Neural cell (in vitro differentiated cells): ENCODE data around the gene ISCU. TPM values are rescaled to one million over a fixed set of nuclear protein-coding genes. Genes with fewer than 3 reads are reported as not detected.
"Not testable (repeated sequence)": the region's sequence is repeated elsewhere in the genome, so short reads cannot be mapped to it uniquely, and the experiment has no call there.

Source experiments
- H2AFZ ChIP-seq: fragments of 200-600, 300-800 bp; sonication (generic), shearing (Covaris generic); 2 replicates; pipeline ENCODE4 v1.6.0; 2014; ENCODE audit warnings: low read depth, mild to moderate bottlenecking, antibody characterized with exemption, low read length, moderate library complexity
- H3F3A ChIP-seq: fragments of 200-600 bp; shearing (Covaris generic); 2 replicates; pipeline ENCODE4 v1.6.1; 2016; ENCODE audit warnings: mild to moderate bottlenecking, moderate library complexity, mixed read lengths, antibody characterized with exemption, low read length; ENCODE audit not compliant: insufficient read depth, poor library complexity, severe bottlenecking
- H3K27ac ChIP-seq: fragments of 200-600, 300-800 bp; sonication (generic), shearing (Covaris generic); 2 replicates; pipeline ENCODE4 v1.5.1; 2014; ENCODE audit warnings: mild to moderate bottlenecking, low read length, moderate library complexity
- H3K27me3 ChIP-seq: fragments of 300-800, 200-600 bp; sonication (generic), shearing (Covaris generic); 2 replicates; pipeline ENCODE4 v1.6.0; 2014; ENCODE audit warnings: mild to moderate bottlenecking, low read depth, low read length, moderate library complexity; ENCODE audit not compliant: insufficient read depth
- H3K36me3 ChIP-seq: fragments of 300-800, 200-600 bp; sonication (generic), shearing (Covaris generic); 2 replicates; pipeline ENCODE4 v1.5.1; 2014; ENCODE audit warnings: mild to moderate bottlenecking, antibody characterized with exemption, low read length, moderate library complexity; ENCODE audit not compliant: insufficient read depth
- H3K4me2 ChIP-seq: fragments of 300-800, 200-600 bp; sonication (generic), shearing (Covaris generic); 2 replicates; pipeline ENCODE4 v1.6.0; 2014; ENCODE audit warnings: mild to moderate bottlenecking, low read length
- H3K4me3 ChIP-seq: fragments of 300-800, 200-600 bp; sonication (generic), shearing (Covaris generic); 2 replicates; pipeline ENCODE4 v1.5.1; 2014; ENCODE audit warnings: mild to moderate bottlenecking, low read length, moderate library complexity
- H3K79me2 ChIP-seq: fragments of 200-600 bp; shearing (Covaris generic); replicated peaks from 2 replicates; pipeline ENCODE4 v1.6.0; 2014; ENCODE audit warnings: mild to moderate bottlenecking, low read length, moderate library complexity; ENCODE audit not compliant: insufficient read depth
- H3K9ac ChIP-seq: fragments of 300-800, 200-600 bp; sonication (generic), shearing (Covaris generic); 2 replicates; pipeline ENCODE4 v1.6.1; 2016; ENCODE audit warnings: mild to moderate bottlenecking, low read length, mixed read lengths
- H3K9me2 ChIP-seq: fragments of 200-600 bp; shearing (Covaris generic); 2 replicates; pipeline ENCODE4 v1.6.1; 2016; ENCODE audit warnings: mild to moderate bottlenecking, low read length, mixed read lengths; ENCODE audit not compliant: insufficient read depth
- H3K9me3 ChIP-seq: fragments of 200-600, 300-800 bp; sonication (generic), shearing (Covaris generic); 2 replicates; pipeline ENCODE4 v1.6.1; 2016; ENCODE audit warnings: mild to moderate bottlenecking, mixed run types, low read length, moderate library complexity, mixed read lengths
- H4K20me1 ChIP-seq: fragments of 200-600 bp; shearing (Covaris generic); 2 replicates; pipeline ENCODE4 v1.6.1; 2016; ENCODE audit warnings: mild to moderate bottlenecking, mixed run types; ENCODE audit not compliant: insufficient read depth
- EP300 ChIP-seq: fragments of 450-650 bp; conservative IDR thresholded peaks from 2 replicates; pipeline ENCODE4 v1.6.1; 2014; ENCODE audit warnings: antibody characterized with exemption, mild to moderate bottlenecking, moderate library complexity; ENCODE audit not compliant: poor library complexity, severe bottlenecking
- EZH2 ChIP-seq: fragments of 200-600, 300-800 bp; shearing (Covaris generic), sonication (generic); IDR thresholded peaks from 2 replicates; pipeline ENCODE4 v1.6.1; 2014; ENCODE audit warnings: antibody characterized with exemption, low read length, borderline replicate concordance, mild to moderate bottlenecking; ENCODE audit not compliant: insufficient read depth, poor library complexity, severe bottlenecking
- MXI1 ChIP-seq: fragments of 450-650 bp; conservative IDR thresholded peaks from 2 replicates; pipeline ENCODE4 v1.6.1; 2014; ENCODE audit warnings: antibody characterized with exemption, mild to moderate bottlenecking; ENCODE audit not compliant: poor library complexity, severe bottlenecking
- POLR2AphosphoS5 ChIP-seq: IDR thresholded peaks from 2 replicates; pipeline ENCODE4 v1.6.1; 2012
- RAD21 ChIP-seq: fragments of 450-650 bp; conservative IDR thresholded peaks from 2 replicates; pipeline ENCODE4 v1.6.1; 2014; ENCODE audit warnings: antibody characterized with exemption, mild to moderate bottlenecking, moderate library complexity
- SMC3 ChIP-seq: fragments of 450-650 bp; conservative IDR thresholded peaks from 2 replicates; pipeline ENCODE4 v1.6.1; 2014; ENCODE audit warnings: antibody characterized with exemption, mild to moderate bottlenecking, moderate library complexity; ENCODE audit not compliant: poor library complexity
- TAF1 ChIP-seq: IDR thresholded peaks from 2 replicates; pipeline ENCODE4 v1.6.1; 2012; ENCODE audit warnings: low read depth
- polyA plus RNA-seq: library from polyadenylated mRNA; depleted of rRNA; stranded (reverse); fragments of >200 nt; gene quantifications from 2 replicates; pipeline ENCODE4 v1.2.3, GENCODE V29; 2014
- TF ChIP-seq, protein P1 (sequence below): IDR thresholded peaks from 2 replicates; pipeline ENCODE4 v1.6.1; 2012; ENCODE audit warnings: borderline replicate concordance
- TF ChIP-seq, protein P2 (sequence below): fragments of 450-650 bp; IDR thresholded peaks from 2 replicates; pipeline ENCODE4 v1.5.1; 2014; ENCODE audit warnings: antibody characterized with exemption, mild to moderate bottlenecking, moderate library complexity; ENCODE audit not compliant: poor library complexity, severe bottlenecking

Gene ISCU
- polyA plus RNA-seq, 1 donor from 2014 or later, result 164 TPM

DNA sequence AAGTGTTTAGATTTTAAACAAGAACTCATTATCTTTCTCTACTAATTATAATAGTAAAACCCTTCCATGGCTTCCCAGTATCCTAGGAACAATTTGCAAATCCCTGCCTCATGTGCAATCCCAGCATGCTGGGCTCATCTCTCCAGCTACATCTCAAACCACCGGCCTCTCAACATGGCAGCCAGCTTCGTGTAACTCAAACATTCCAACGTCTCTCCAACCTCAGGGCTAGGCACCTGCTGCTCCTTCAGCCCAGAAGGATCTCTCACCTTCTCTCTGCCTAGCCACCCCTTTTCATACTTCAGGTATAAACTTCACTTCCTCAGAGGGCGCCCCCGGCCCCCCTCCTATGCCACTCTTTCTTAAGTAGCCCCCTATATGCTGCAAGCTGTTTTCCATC, 8.6 kb upstream of the ISCU start:
- H3K9me2 ChIP-seq, result no peaks in the 10 kb centered on the region
- no peaks in the 10 kb centered on the region for H4K20me1 ChIP-seq
- no peak overlapping the region for H3K4me2 ChIP-seq
- no peaks in the 10 kb centered on the region for H3F3A ChIP-seq
- H3K79me2 ChIP-seq, result peaks cover 71% of the 10 kb centered on the region
- H3K4me3 ChIP-seq, result no peak overlapping the region
- H3K36me3 ChIP-seq, result peaks cover 4% of the 10 kb centered on the region
- H3K9ac ChIP-seq, result no peak overlapping the region
- no peaks in the 10 kb centered on the region for H3K27me3 ChIP-seq
- H2AFZ ChIP-seq, result no peak overlapping the region
- H3K9me3 ChIP-seq, result no peaks in the 10 kb centered on the region
- H3K27ac ChIP-seq, result no peak overlapping the region
- TF ChIP-seq TAF1, result no peak
- no peak for TF ChIP-seq EZH2
- TF ChIP-seq, protein P1, sequence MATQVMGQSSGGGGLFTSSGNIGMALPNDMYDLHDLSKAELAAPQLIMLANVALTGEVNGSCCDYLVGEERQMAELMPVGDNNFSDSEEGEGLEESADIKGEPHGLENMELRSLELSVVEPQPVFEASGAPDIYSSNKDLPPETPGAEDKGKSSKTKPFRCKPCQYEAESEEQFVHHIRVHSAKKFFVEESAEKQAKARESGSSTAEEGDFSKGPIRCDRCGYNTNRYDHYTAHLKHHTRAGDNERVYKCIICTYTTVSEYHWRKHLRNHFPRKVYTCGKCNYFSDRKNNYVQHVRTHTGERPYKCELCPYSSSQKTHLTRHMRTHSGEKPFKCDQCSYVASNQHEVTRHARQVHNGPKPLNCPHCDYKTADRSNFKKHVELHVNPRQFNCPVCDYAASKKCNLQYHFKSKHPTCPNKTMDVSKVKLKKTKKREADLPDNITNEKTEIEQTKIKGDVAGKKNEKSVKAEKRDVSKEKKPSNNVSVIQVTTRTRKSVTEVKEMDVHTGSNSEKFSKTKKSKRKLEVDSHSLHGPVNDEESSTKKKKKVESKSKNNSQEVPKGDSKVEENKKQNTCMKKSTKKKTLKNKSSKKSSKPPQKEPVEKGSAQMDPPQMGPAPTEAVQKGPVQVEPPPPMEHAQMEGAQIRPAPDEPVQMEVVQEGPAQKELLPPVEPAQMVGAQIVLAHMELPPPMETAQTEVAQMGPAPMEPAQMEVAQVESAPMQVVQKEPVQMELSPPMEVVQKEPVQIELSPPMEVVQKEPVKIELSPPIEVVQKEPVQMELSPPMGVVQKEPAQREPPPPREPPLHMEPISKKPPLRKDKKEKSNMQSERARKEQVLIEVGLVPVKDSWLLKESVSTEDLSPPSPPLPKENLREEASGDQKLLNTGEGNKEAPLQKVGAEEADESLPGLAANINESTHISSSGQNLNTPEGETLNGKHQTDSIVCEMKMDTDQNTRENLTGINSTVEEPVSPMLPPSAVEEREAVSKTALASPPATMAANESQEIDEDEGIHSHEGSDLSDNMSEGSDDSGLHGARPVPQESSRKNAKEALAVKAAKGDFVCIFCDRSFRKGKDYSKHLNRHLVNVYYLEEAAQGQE, result no peak
- no peak for TF ChIP-seq SMC3
- TF ChIP-seq RAD21, result no peak
- no peak for TF ChIP-seq EP300
- no peak for TF ChIP-seq MXI1
- no peak for TF ChIP-seq POLR2AphosphoS5
- TF ChIP-seq, protein P2, sequence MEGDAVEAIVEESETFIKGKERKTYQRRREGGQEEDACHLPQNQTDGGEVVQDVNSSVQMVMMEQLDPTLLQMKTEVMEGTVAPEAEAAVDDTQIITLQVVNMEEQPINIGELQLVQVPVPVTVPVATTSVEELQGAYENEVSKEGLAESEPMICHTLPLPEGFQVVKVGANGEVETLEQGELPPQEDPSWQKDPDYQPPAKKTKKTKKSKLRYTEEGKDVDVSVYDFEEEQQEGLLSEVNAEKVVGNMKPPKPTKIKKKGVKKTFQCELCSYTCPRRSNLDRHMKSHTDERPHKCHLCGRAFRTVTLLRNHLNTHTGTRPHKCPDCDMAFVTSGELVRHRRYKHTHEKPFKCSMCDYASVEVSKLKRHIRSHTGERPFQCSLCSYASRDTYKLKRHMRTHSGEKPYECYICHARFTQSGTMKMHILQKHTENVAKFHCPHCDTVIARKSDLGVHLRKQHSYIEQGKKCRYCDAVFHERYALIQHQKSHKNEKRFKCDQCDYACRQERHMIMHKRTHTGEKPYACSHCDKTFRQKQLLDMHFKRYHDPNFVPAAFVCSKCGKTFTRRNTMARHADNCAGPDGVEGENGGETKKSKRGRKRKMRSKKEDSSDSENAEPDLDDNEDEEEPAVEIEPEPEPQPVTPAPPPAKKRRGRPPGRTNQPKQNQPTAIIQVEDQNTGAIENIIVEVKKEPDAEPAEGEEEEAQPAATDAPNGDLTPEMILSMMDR, result no peak

- peaks cover 81% of the 10 kb centered on the region for H3K79me2 ChIP-seq
- not testable (repeated sequence) for H3K4me2 ChIP-seq, H3K27me3 ChIP-seq, H3F3A ChIP-seq, H3K4me3 ChIP-seq, H3K36me3 ChIP-seq, H2AFZ ChIP-seq, H3K9me2 ChIP-seq, H3K9me3 ChIP-seq, H3K27ac ChIP-seq, H4K20me1 ChIP-seq, H3K9ac ChIP-seq
Observed at GRCh38 chr12:108555383-108555782, 7.0 kb upstream of the ISCU start.

GRCh38 chr12:108559007-108559655, 3.3 kb upstream of the ISCU start:
- Histone ChIP-seq H3K4me2 (no peak overlapping the region), H3K9me3 (no peaks in the 10 kb centered on the region), H3K9ac (no peak overlapping the region), H3K79me2 (peaks cover 60% of the 10 kb centered on the region), H2AFZ (no peak overlapping the region), H3K4me3 (peak overlapping the region; percentile 75), H3K27ac (no peak overlapping the region), H3K9me2 (no peaks in the 10 kb centered on the region), H4K20me1 (no peaks in the 10 kb centered on the region), H3K27me3 (no peaks in the 10 kb centered on the region), H3F3A (peaks cover 3% of the 10 kb centered on the region), H3K36me3 (peaks cover 4% of the 10 kb centered on the region)
- TF ChIP-seq TAF1 (no peak), EP300 (no peak), EZH2 (no peak), MXI1 (no peak), POLR2AphosphoS5 (no peak), RAD21 (no peak)
- TF ChIP-seq, protein P2, result no peak
- TF ChIP-seq, protein P1, result no peak
